Measurements from ENCODE around the gene VWCE. TPM values are rescaled to one million over a fixed set of nuclear protein-coding genes. Genes with fewer than 3 reads are reported as not detected.

Gene VWCE, protein sequence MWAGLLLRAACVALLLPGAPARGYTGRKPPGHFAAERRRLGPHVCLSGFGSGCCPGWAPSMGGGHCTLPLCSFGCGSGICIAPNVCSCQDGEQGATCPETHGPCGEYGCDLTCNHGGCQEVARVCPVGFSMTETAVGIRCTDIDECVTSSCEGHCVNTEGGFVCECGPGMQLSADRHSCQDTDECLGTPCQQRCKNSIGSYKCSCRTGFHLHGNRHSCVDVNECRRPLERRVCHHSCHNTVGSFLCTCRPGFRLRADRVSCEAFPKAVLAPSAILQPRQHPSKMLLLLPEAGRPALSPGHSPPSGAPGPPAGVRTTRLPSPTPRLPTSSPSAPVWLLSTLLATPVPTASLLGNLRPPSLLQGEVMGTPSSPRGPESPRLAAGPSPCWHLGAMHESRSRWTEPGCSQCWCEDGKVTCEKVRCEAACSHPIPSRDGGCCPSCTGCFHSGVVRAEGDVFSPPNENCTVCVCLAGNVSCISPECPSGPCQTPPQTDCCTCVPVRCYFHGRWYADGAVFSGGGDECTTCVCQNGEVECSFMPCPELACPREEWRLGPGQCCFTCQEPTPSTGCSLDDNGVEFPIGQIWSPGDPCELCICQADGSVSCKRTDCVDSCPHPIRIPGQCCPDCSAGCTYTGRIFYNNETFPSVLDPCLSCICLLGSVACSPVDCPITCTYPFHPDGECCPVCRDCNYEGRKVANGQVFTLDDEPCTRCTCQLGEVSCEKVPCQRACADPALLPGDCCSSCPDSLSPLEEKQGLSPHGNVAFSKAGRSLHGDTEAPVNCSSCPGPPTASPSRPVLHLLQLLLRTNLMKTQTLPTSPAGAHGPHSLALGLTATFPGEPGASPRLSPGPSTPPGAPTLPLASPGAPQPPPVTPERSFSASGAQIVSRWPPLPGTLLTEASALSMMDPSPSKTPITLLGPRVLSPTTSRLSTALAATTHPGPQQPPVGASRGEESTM
- total RNA-seq = 3.6 and 14.9 TPM in 2 replicates

DNA sequence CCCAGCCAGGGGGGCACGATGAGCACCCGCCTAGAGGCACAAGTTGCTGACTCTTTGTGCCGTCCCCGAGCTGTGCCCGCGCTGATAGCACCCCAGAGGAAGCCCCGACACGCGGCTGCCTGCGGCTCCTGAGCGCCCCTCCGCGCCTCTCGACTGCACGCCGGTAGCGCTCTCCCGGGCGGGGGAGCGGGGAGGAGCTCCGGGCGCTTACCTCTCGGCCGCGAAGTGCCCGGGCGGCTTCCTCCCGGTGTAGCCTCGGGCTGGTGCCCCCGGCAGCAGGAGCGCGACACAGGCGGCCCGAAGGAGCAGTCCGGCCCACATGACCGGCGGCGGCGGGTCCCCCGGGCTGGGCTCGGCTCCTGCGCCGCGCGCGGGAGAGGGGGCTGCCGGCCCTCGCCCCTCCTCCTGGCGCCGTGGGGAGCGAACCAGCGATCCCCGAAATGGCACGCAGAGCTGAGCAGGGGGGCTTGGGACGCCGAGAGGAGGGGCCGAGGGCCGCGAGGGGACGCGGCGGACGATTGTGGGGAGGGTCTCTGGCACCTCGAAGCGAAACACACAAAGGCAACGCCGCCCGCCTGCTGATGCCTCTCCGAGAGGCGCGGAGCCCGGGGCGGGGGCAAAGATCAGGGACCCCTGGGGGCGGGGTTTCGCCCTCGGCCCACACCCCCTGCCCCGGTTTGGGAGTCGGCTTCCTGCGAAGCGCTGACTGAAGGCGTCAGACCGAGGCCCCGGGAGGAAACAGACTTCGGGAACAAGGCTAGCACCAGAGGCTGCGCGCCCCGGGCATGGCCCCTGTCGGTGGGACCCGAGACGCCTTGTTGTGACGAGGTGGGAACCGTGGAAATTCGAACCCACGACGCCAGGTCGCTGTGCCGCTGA lies at the start of gene VWCE:
Gene VWCE (minus strand): TSS at position 600 of the 879 bp plus-strand sequence. CDS start 279 bp downstream, at position 321.

DNA sequence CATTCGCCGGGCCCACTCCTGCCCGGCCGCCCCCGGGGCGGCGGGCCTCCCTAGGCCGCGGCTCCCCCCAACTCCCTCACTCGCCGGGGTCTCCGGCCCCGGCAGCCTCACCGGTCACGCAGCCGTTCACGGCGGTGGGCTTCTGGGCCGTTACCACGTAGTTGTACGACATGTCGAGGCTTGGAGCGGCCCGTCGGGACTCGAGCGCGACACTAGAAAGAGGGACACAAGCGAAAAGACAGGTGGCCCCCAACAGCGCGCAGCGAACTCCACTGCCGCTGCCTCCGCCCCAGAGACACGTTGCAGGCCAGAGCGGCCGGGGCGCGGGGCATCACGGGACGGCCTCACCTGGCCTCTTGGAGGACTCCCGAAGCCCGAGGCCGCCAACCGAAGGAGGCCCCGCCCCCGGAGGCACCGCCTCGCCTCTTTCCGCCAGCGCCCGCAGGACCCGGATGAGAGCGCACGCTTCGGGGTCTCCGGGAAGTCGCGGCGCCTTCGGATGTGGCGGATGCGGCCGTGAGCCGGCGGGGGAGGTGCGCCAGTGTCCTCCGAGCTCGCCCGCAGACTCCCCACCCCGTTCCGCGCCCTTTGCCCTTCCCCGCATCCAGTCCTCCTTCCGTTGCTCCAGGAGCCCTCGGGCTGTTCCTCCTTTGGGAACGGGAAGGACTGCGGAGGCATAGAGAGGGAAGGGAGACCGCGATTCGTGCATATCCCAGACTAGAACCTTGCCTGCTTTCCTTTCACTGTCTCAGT lies 37.9 kb upstream of the VWCE start, which contains the start of the genes DDB1 and TKFC:
Gene DDB1 (minus strand): TSS at position 309 of the 753 bp plus-strand sequence. CDS start 137 bp downstream, at position 172.
Gene TKFC (plus strand): TSS at position 432 of the 753 bp plus-strand sequence. CDS start 1,501 bp downstream, outside the sequence.

DNA sequence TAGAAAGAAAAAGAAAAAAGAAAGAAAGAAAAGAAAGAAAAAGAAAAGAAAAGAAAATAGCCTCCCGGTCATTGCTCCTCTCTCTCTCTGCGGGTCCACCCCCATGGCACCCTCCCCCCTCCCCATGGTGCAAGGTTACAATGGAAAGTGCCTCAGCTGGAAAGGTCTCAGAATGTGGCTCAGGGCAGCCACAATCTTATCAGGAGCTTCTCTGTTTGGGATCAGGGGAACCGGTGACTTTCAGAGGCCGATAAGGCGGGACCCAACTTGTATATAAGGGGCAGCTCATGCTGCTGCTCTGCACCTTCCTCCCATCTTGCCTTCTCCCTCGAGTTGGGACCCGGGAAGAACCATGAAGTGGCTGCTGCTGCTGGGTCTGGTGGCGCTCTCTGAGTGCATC lies 54.2 kb downstream of the VWCE start, which contains the start of gene PGA5:
Gene PGA5 (plus strand): TSS at position 301 of the 400 bp plus-strand sequence. CDS start 52 bp downstream, at position 353.

DNA sequence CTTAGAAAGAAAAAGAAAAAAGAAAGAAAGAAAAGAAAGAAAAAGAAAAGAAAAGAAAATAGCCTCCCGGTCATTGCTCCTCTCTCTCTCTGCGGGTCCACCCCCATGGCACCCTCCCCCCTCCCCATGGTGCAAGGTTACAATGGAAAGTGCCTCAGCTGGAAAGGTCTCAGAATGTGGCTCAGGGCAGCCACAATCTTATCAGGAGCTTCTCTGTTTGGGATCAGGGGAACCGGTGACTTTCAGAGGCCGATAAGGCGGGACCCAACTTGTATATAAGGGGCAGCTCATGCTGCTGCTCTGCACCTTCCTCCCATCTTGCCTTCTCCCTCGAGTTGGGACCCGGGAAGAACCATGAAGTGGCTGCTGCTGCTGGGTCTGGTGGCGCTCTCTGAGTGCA lies 73.1 kb downstream of the VWCE start, which contains the start of gene PGA4:
Gene PGA4 (plus strand): TSS at position 301 of the 400 bp plus-strand sequence. CDS start 54 bp downstream, at position 355.

Other genes with a start within 250 kb of the VWCE start
- gene CD5, start 192.8 kb downstream of the VWCE start, total RNA-seq = not detected in 2 replicates
- 5.4 and 5.8 TPM in 2 replicates for gene VPS37C, start 133.9 kb downstream of the VWCE start, total RNA-seq
- 1.6 and 3.9 TPM in 2 replicates for gene PGA3, start 91.8 kb downstream of the VWCE start, total RNA-seq
- 0.32 and 2.1 TPM in 2 replicates for gene PGA4, start 73.0 kb downstream of the VWCE start, total RNA-seq
- 0.32 and 2.1 TPM in 2 replicates for gene PGA5, start 54.1 kb downstream of the VWCE start, total RNA-seq
- gene DDB1, start 37.8 kb upstream of the VWCE start, total RNA-seq = 338 and 459 TPM in 2 replicates
- gene TKFC, start 37.9 kb upstream of the VWCE start, total RNA-seq = 20.1 and 20.5 TPM in 2 replicates
- 47.0 and 86.6 TPM in 2 replicates for gene CYB561A3, start 66.6 kb upstream of the VWCE start, total RNA-seq
- gene TMEM138, start 67.1 kb upstream of the VWCE start, total RNA-seq = 11.2 and 16.7 TPM in 2 replicates
- 6.6 and 11.4 TPM in 2 replicates for gene TMEM216, start 97.3 kb upstream of the VWCE start, total RNA-seq
- gene CPSF7, start 134.7 kb upstream of the VWCE start, total RNA-seq = 9.1 and 12.2 TPM in 2 replicates
- gene SDHAF2, start 134.8 kb upstream of the VWCE start, total RNA-seq = 33.8 and 42.6 TPM in 2 replicates
- gene LRRC10B, start 213.4 kb upstream of the VWCE start, total RNA-seq = not detected in 2 replicates